Neural cell (in vitro differentiated cells): Measurements from ENCODE around the gene UBAP1. TPM values are rescaled to one million over a fixed set of nuclear protein-coding genes. Genes with fewer than 3 reads are reported as not detected.

ENCODE experiments used
- H2AFZ ChIP-seq: fragments of 200-600, 300-800 bp; sonication (generic), shearing (Covaris generic); 2 replicates; pipeline ENCODE4 v1.6.0; 2014; ENCODE audit warnings: low read depth, mild to moderate bottlenecking, antibody characterized with exemption, low read length, moderate library complexity
- H3F3A ChIP-seq: fragments of 200-600 bp; shearing (Covaris generic); 2 replicates; pipeline ENCODE4 v1.6.1; 2016; ENCODE audit warnings: mild to moderate bottlenecking, moderate library complexity, mixed read lengths, antibody characterized with exemption, low read length; ENCODE audit not compliant: insufficient read depth, poor library complexity, severe bottlenecking
- H3K27ac ChIP-seq: fragments of 200-600, 300-800 bp; sonication (generic), shearing (Covaris generic); 2 replicates; pipeline ENCODE4 v1.5.1; 2014; ENCODE audit warnings: mild to moderate bottlenecking, low read length, moderate library complexity
- H3K27me3 ChIP-seq: fragments of 300-800, 200-600 bp; sonication (generic), shearing (Covaris generic); 2 replicates; pipeline ENCODE4 v1.6.0; 2014; ENCODE audit warnings: mild to moderate bottlenecking, low read depth, low read length, moderate library complexity; ENCODE audit not compliant: insufficient read depth
- H3K36me3 ChIP-seq: fragments of 300-800, 200-600 bp; sonication (generic), shearing (Covaris generic); 2 replicates; pipeline ENCODE4 v1.5.1; 2014; ENCODE audit warnings: mild to moderate bottlenecking, antibody characterized with exemption, low read length, moderate library complexity; ENCODE audit not compliant: insufficient read depth
- H3K4me2 ChIP-seq: fragments of 300-800, 200-600 bp; sonication (generic), shearing (Covaris generic); 2 replicates; pipeline ENCODE4 v1.6.0; 2014; ENCODE audit warnings: mild to moderate bottlenecking, low read length
- H3K4me3 ChIP-seq: fragments of 300-800, 200-600 bp; sonication (generic), shearing (Covaris generic); 2 replicates; pipeline ENCODE4 v1.5.1; 2014; ENCODE audit warnings: mild to moderate bottlenecking, low read length, moderate library complexity
- H3K79me2 ChIP-seq: fragments of 200-600 bp; shearing (Covaris generic); replicated peaks from 2 replicates; pipeline ENCODE4 v1.6.0; 2014; ENCODE audit warnings: mild to moderate bottlenecking, low read length, moderate library complexity; ENCODE audit not compliant: insufficient read depth
- H3K9ac ChIP-seq: fragments of 300-800, 200-600 bp; sonication (generic), shearing (Covaris generic); 2 replicates; pipeline ENCODE4 v1.6.1; 2016; ENCODE audit warnings: mild to moderate bottlenecking, low read length, mixed read lengths
- H3K9me2 ChIP-seq: fragments of 200-600 bp; shearing (Covaris generic); 2 replicates; pipeline ENCODE4 v1.6.1; 2016; ENCODE audit warnings: mild to moderate bottlenecking, low read length, mixed read lengths; ENCODE audit not compliant: insufficient read depth
- H3K9me3 ChIP-seq: fragments of 200-600, 300-800 bp; sonication (generic), shearing (Covaris generic); 2 replicates; pipeline ENCODE4 v1.6.1; 2016; ENCODE audit warnings: mild to moderate bottlenecking, mixed run types, low read length, moderate library complexity, mixed read lengths
- H4K20me1 ChIP-seq: fragments of 200-600 bp; shearing (Covaris generic); 2 replicates; pipeline ENCODE4 v1.6.1; 2016; ENCODE audit warnings: mild to moderate bottlenecking, mixed run types; ENCODE audit not compliant: insufficient read depth
- EP300 ChIP-seq: fragments of 450-650 bp; conservative IDR thresholded peaks from 2 replicates; pipeline ENCODE4 v1.6.1; 2014; ENCODE audit warnings: antibody characterized with exemption, mild to moderate bottlenecking, moderate library complexity; ENCODE audit not compliant: poor library complexity, severe bottlenecking
- EZH2 ChIP-seq: fragments of 200-600, 300-800 bp; shearing (Covaris generic), sonication (generic); IDR thresholded peaks from 2 replicates; pipeline ENCODE4 v1.6.1; 2014; ENCODE audit warnings: antibody characterized with exemption, low read length, borderline replicate concordance, mild to moderate bottlenecking; ENCODE audit not compliant: insufficient read depth, poor library complexity, severe bottlenecking
- MXI1 ChIP-seq: fragments of 450-650 bp; conservative IDR thresholded peaks from 2 replicates; pipeline ENCODE4 v1.6.1; 2014; ENCODE audit warnings: antibody characterized with exemption, mild to moderate bottlenecking; ENCODE audit not compliant: poor library complexity, severe bottlenecking
- POLR2AphosphoS5 ChIP-seq: IDR thresholded peaks from 2 replicates; pipeline ENCODE4 v1.6.1; 2012
- RAD21 ChIP-seq: fragments of 450-650 bp; conservative IDR thresholded peaks from 2 replicates; pipeline ENCODE4 v1.6.1; 2014; ENCODE audit warnings: antibody characterized with exemption, mild to moderate bottlenecking, moderate library complexity
- REST ChIP-seq: IDR thresholded peaks from 2 replicates; pipeline ENCODE4 v1.6.1; 2012; ENCODE audit warnings: borderline replicate concordance
- SMC3 ChIP-seq: fragments of 450-650 bp; conservative IDR thresholded peaks from 2 replicates; pipeline ENCODE4 v1.6.1; 2014; ENCODE audit warnings: antibody characterized with exemption, mild to moderate bottlenecking, moderate library complexity; ENCODE audit not compliant: poor library complexity
- TAF1 ChIP-seq: IDR thresholded peaks from 2 replicates; pipeline ENCODE4 v1.6.1; 2012; ENCODE audit warnings: low read depth
- polyA plus RNA-seq: library from polyadenylated mRNA; depleted of rRNA; stranded (reverse); fragments of >200 nt; gene quantifications from 2 replicates; pipeline ENCODE4 v1.2.3, GENCODE V29; 2014
- TF ChIP-seq, protein P1 (sequence below): fragments of 450-650 bp; IDR thresholded peaks from 2 replicates; pipeline ENCODE4 v1.5.1; 2014; ENCODE audit warnings: antibody characterized with exemption, mild to moderate bottlenecking, moderate library complexity; ENCODE audit not compliant: poor library complexity, severe bottlenecking

The UBAP1 gene
- polyA plus RNA-seq, 1 donor from 2014 or later = 35.1 TPM

DNA sequence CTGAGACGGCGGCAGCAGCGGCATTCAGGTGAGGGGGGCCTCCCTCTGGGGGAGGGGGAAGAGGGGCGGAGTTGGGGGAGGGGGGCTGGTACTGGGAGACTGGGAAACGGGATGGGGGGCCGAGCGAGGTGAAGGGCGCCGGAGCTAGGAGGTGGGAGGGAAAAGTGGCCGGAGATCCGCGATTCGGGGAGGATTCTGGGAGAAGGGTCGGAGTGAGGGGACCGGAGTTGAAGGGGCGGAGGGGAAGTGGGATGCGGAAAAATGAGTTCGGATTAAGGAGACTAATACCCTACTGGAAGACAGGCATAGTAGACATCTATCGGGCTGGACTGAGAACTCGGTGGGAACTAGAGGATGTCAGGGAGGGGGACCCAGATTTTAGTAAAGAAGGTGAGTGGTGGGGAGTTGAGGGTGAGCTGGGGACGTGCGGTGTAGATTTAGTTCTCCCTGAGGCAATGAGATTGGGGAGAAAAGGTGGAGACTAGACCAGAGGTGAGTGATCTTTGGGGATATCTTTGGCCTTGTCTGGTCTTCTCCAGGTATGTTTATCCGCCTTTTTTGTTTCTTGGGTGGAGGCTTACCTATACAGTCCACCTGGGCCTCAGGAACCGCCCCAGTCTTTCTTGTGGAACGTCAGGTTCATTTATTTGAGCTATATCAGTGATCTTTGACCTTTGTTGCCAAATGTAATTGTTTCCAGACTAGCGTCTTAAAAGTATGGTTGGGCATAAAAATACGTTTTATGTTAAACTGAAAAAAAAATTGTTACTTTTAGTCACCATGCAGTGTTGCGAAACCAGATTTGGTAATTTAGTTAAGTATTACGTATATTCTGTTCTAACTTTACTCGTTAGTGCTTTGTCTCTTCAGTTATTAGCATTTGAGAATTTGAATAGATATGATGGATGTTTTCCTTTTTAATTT is 632 bp downstream of the UBAP1 start:
- H4K20me1 ChIP-seq = no peaks in the 10 kb centered on the region
- H3K9ac ChIP-seq = peak overlapping the region; percentile 96
- peak overlapping the region; percentile 29 for H2AFZ ChIP-seq
- peak overlapping the region; percentile 93 for H3K4me3 ChIP-seq
- no peaks in the 10 kb centered on the region for H3K9me2 ChIP-seq
- H3K36me3 ChIP-seq = no peaks in the 10 kb centered on the region
- H3F3A ChIP-seq = peaks cover 8% of the 10 kb centered on the region
- peak overlapping the region; percentile 97 for H3K27ac ChIP-seq
- H3K9me3 ChIP-seq = no peaks in the 10 kb centered on the region
- H3K27me3 ChIP-seq = no peaks in the 10 kb centered on the region
- TF ChIP-seq MXI1 (no peak), TAF1 (no peak), EP300 (no peak), SMC3 (no peak), EZH2 (no peak), RAD21 (no peak), POLR2AphosphoS5 (no peak), REST (no peak)
- TF ChIP-seq, protein P1, sequence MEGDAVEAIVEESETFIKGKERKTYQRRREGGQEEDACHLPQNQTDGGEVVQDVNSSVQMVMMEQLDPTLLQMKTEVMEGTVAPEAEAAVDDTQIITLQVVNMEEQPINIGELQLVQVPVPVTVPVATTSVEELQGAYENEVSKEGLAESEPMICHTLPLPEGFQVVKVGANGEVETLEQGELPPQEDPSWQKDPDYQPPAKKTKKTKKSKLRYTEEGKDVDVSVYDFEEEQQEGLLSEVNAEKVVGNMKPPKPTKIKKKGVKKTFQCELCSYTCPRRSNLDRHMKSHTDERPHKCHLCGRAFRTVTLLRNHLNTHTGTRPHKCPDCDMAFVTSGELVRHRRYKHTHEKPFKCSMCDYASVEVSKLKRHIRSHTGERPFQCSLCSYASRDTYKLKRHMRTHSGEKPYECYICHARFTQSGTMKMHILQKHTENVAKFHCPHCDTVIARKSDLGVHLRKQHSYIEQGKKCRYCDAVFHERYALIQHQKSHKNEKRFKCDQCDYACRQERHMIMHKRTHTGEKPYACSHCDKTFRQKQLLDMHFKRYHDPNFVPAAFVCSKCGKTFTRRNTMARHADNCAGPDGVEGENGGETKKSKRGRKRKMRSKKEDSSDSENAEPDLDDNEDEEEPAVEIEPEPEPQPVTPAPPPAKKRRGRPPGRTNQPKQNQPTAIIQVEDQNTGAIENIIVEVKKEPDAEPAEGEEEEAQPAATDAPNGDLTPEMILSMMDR = no peak
- H3K4me2 ChIP-seq = peak overlapping the region; percentile 74
- H3K79me2 ChIP-seq = peaks cover 46% of the 10 kb centered on the region

- Histone ChIP-seq H3K9ac (no peak overlapping the region), H3K4me3 (no peak overlapping the region), H2AFZ (no peak overlapping the region), H3K27ac (no peak overlapping the region), H3K9me2 (no peaks in the 10 kb centered on the region), H3K9me3 (no peaks in the 10 kb centered on the region), H4K20me1 (no peaks in the 10 kb centered on the region), H3K4me2 (no peak overlapping the region), H3F3A (no peaks in the 10 kb centered on the region), H3K36me3 (no peaks in the 10 kb centered on the region), H3K27me3 (no peaks in the 10 kb centered on the region), H3K79me2 (peaks cover 64% of the 10 kb centered on the region)
- TF ChIP-seq POLR2AphosphoS5 (no peak), SMC3 (no peak)
Measured at GRCh38 chr9:34185778-34186551, 7.1 kb downstream of the UBAP1 start.
